ENCODE measurements around the gene TMEM135. TPM values are rescaled to one million over a fixed set of nuclear protein-coding genes. Genes with fewer than 3 reads are reported as not detected.
A peak's percentile ranks its signal among the peaks of the same experiment; 100 is the strongest.
"Not testable (repeated sequence)": the region's sequence is repeated elsewhere in the genome, so short reads cannot be mapped to it uniquely, and the experiment has no call there.

Gene TMEM135
- total RNA-seq, 1 experiment from 2014 or later: 18.7 TPM

DNA sequence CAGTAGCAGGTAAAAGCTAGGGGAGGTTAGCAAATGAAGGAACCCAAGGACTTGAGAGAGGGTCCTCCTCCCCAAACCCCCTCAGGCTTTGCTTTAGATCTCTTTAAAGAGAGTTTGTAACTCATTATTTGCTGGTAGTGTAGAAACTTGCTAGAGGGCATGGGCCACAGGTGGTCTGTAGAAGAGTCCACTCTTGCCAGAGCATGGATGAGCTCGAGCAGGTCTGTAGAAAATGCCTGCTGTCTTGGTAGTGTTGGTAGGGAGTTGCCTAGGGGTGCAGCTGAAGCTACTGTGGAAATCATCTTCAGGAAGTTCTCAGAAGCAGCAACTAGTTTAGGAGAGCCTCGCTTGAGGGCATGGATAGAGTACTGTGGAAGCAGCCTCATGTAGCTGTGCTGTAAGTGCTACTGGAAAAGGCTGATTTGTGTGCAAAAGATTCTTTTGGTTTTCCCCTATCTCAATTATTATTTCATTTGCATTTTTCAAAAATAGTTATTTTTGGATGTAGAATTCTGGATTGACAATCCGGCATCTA, 104.3 kb downstream of the TMEM135 start:
- DNase-seq (ENCODE audit: low spot score): no peak

DNA sequence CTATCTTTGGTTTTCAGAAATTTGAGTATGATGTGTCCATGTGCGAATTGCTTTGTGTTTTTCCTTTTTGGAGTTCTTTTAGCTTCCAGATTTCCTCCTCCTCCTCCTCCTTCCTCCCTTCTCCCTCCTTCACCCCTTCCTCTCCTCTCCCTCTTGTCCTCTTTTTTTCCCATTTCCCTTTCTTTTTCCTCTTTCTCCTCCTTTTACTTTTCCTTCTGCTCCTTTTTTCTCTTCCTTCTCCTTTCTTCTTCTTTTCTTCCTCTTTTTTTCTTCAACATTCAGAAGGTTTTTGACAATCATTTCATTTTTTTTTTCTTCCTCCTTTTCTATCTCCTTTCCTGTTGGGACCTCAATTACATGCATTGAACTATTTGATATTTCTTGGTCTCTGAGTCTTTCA, 104.9 kb downstream of the TMEM135 start:
- DNase-seq (ENCODE audit: low spot score): no peak

DNA sequence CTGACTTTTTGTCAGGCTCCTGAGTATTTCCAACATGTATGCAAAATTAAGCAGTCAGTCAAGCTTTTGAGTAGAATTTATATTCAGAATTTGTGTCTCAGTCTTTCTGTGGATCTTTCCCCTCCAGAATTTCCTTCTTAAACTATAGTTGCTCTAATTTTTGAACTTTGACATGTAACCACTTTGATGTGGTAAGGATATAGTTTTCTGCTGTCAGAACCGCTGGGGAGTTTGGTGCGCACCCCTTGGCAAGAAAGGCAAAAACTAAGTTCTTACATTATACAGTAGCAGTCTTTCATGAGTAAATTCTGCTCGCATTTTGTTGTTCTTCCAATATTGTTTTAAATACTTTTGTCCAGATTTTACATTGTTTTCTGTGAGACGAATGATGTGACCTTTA, 105.9 kb downstream of the TMEM135 start:
- no peak for DNase-seq (ENCODE audit: low spot score)

DNA sequence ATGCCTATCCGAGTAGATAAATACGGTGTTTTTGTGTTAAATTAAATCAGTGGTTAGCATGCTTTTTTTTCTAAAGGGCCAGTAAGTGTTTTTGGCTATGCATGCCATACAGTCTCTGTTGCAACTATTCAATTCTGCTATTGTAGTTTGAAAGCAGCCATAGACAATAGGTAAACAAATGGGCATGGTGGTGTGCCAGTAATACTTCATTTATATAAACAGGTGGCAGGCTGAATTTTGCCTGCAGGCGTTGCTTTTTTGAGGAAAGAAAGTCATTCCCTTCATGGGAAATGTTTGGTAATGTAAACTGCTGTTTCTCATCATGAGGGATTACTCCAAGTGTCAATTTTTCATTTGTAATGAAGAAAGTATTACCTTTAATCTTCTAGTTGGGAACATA, 106.5 kb downstream of the TMEM135 start:
- DNase-seq (ENCODE audit: low spot score): no peak

DNA sequence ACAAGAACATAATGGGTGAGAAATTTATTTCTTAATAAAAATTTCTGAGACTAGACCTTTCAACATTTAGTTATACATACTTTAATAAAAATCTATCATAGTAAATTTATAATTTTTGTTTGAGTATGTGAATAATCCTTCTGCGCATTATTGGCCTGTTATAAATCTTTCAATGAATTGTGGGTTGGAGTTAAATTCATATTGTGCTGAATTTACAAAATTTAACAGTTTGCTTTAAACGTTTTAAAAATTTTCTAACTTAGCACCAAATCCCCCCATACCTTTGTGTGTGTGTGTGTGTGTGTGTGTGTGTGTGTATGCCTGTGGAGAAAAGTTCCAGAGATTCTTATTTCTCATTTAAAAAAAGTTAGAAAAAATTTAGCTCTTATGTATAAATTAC, 111.0 kb downstream of the TMEM135 start:
- no peak for DNase-seq (ENCODE audit: low spot score)

DNA sequence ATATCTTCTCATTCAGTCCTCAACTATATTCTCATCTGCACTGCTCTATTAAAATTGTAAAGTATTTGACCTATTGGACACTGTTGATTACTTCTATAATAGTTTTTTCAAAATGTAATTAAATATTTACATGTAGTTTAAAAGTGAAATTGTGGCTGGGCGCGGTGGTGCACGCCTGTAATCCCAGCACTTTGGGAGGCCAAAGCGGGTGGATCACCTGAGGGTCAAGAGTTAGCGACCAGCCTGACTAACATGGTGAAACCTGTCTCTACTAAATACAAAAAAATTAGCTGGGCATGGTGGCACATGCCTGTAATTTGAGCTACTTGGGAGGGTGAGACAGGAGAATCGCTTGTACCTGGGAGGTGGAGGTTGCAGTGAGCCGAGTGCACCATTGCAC, 112.0 kb downstream of the TMEM135 start:
- not testable (repeated sequence) for DNase-seq (ENCODE audit: low spot score)

DNA sequence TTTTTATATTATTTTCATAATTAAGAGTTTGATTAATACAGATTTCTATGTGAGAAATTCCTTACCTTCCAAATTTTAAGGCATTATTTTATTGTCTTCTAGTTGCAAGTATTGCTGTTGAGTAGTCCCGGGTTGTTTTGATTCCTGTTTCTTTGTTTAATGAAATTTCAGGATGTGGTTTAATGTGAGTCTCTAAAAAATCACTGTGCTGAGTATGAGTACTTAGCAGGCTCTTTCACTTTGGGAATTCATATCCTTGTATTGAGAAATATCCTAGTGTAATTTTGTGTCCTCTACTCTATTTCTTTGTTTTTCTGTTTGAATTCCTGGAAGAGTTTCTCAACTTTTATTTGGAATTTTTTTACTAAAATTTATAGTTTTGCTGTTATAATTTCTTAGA, 113.2 kb downstream of the TMEM135 start:
- no peak for DNase-seq (ENCODE audit: low spot score)

DNA sequence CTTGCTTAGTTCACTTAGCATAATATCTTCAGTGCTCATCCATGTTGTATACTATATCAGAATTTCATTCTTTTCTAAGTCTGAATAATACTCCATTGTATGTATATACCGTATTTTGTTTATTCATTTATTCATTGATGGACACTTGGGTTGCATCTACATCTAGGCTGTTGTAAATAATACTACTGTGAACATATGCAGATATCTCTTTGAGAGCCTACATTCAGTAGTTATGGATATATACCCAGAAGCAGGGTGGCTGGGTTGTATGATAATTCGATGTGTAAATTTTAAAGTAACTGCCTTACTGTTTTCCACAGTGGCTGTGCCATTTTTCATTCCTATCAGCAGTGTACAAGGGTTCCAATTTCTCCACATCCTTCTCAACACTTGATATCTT, 116.5 kb downstream of the TMEM135 start:
- DNase-seq (ENCODE audit: low spot score): no peak

DNA sequence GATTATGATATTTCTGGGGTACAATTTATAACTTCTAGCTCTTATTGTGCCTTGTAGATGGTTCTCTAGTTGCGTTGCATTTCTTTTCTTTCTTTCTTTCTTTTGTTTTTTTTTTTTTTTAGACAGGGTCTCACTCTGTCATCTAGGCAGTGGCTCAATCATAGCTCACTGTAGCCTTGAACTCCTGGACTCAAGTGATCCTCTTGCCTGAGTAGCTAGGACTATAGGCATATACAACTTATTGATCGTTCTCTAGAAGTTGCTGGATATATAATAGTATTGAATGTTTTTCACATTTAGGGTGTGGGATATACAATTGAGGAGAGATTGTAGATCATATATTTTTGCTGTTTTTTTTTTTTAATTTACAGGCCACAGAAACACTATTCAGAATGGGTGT, 119.2 kb downstream of the TMEM135 start:
- DNase-seq (ENCODE audit: low spot score): no peak

DNA sequence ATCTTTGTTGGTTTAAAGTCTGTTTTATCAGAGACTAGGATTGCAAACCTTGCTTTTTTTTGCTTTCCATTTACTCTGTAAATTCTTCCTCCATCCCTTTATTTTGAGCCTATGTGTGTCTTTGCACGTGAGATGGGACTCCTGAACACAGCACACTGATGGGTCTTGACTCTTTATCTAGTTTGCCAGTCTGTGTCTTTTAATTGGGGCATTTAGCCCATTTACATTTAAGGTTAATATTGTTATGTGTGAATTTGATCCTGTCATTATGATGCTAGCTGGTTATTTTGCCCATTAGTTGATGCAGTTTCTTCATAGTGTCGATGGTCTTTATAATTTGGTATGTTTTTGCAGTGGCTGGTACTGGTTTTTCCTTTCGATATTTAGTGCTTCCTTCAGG, 131.3 kb downstream of the TMEM135 start:
- DNase-seq (ENCODE audit: low spot score): not testable (repeated sequence)

DNA sequence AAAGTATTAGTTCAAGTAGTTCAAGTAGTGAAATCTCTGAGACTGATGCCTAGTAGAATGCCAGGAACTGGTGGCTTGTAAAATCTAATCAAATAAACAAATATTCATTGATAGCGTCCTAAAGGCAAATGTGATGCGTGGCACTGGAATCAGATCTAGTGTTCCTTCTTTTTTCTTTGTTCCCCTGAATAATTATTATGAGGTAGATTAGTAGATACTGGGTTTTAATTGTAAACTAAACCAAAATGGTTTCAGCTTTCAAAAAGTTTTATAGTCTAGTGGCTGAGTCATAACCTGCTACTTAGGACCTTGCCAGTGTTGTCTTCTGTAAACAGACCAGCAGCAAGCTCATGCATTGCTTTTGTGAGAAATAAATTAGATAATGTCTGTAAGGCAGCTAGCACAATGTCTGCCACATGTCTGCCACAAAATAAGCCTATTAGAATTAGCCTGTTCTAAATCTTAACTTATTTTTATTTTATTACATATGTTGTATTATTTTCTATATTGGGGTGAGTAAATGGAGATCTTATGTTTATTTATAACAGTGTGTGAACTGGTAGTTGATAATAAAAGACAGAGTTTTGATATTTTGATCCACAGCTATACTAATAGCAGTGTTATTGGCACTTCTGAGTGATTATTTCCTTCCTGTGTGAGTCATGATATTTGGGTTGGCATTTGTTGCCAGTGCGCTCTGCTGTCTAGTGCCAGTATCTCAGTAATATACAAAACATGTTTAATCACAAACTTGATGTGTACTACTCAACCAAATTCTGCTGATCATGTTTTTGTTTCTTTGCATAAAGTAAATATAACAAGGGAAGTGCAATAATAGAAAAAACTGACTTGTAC, 135.7 kb downstream of the TMEM135 start:
- peak; percentile 44 for DNase-seq (ENCODE audit: low spot score)

DNA sequence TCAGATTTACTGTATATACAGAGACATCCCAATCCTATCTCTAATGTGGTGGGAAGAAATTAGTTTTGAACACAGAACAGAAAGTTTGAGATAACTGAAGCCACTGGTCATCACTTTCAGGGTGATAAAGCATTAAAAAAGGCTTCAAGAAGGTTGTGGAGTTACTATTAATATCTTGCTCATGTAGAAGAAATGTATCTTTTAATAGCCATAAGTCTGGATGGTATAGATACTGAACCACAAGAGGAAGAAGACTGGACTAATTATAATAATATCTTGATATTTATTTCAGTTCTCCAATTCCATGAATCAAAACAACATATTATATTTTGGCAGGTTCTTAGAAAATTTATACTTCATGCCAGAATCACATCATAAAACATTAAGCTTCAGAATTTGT, 137.1 kb downstream of the TMEM135 start:
- no peak for DNase-seq (ENCODE audit: low spot score)

DNA sequence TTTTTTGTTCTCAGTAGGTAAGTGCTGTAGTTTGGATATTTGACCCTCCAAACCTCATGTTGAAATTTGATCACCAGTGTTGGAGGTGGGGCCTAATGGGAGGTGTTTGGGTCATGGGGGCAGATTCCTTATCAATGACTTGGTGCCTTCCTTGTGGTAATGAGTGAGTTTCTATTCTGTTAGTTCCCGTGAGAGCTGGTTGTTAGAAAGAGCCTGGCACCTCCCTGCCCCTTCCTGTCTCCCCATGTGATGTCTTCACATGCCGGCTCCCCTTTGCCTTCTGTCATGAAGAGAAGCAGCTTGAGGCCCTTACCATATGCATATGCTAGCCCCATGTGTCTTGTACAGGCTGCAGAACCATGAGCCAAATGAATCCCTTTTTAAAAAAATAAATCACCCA, 138.3 kb downstream of the TMEM135 start:
- peak; percentile 22 for DNase-seq (ENCODE audit: low spot score)

DNA sequence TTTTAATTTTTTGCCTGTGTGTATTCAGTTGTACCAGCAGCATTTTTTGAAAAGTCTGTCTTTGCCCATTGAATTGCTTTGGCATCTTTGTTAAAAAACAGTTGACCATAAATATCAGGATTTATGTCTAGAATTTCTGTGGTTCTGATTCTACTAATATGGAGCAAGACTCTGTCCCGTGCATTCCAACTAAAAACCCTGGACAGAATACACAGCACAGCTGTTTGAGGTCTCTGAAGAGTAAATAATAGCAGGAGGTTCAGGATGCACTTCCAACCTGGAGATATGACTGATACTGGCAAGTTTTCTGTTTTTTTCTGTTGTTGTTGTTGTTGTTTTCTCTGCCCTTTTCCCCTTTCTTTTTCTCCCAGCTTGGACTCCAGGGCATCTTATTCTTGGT, 141.9 kb downstream of the TMEM135 start:
- no peak for DNase-seq (ENCODE audit: low spot score)

DNA sequence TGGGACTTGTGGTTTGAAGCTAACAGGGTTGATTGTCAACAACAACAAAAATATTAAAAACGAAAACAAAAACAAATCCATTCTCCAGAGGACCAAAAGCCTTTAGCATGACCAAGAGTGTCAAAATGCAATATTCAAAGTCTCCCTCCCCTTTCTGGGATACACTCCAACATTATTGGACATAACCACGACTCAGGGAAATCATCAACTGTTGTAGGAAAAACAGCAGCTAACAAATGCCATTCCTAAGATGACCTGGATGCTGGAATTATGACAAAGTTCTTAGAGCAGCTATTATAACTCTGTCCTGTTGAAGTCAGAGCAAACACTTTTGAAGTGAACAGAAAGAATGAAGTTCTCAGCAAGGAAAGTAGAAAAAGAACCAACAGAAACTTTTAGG, 143.0 kb downstream of the TMEM135 start:
- peak; percentile 1 for DNase-seq (ENCODE audit: low spot score)

DNA sequence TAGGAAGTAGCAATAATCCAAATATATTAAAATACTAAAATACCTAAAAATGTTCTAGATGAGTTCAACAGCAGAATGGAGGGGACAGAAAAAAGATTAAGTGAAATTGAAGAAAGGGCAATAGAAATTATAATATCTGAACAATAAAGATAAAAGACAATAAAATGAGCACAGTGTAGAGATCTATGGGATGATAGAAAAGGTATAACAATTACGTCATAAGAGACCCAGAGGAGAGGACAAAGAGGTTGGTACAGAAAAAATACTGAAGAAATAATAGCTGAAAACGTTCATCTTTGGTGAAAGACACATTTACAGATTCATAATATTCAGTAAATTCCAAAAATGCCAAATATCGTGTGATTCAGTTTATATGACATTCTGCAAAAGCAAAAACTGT, 143.4 kb downstream of the TMEM135 start:
- no peak for DNase-seq (ENCODE audit: low spot score)

DNA sequence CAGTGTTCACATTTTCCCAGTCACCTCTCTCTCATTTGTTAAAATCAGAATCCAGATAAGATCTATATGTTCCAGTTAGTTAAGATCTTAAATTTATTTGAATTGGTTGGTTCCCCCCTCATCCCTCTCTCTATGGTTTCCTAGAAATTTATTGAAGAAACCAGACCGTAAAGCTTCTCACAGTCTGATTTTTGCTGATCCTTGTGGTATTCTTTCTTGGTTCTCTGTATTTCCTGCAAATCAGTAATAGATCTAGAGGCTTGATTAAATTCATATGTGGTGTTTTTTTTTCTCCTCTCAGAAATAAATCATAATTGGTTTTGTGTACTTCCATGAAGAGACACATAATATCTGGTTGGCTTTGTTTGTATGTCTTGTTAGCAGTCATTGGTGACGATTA, 147.5 kb downstream of the TMEM135 start:
- DNase-seq (ENCODE audit: low spot score): no peak

DNA sequence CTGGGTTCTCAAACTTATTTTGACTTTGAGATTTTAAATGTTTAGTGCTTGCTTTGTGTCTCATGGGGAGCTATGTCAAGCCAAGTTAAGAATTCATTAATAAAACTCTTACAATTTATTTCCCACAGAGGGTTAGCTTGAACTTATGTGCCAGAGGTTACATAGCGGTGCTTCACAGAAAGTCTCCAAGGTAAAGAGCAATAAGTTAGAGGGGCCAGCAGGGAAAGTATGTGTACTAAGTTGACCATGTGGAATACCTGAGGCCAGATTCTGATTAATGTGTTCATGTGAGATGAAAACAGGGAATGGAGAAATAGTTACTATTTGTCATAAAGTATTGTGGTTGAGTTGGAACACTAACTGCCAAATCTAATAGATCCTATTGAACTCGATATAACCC, 149.3 kb downstream of the TMEM135 start:
- no peak for DNase-seq (ENCODE audit: low spot score)

DNA sequence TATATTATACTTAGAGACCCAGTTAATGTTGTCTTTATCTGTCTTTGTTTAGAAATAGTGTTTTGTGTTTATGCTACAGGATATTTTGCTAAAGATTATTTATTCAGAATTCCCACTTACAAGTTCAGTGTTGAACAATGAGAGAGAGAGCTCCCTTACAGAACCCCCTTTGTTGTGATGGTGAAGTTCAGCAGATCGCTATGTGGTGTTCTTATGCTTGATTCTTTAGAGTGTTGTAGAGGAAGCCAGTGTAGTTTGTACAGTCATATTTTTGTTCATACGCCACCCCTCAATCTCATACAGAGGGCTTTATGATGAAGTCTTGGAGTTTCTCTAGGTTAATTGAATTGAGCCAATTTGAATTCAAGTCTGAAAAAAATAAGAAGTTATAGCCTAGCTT, 150.2 kb downstream of the TMEM135 start:
- DNase-seq (ENCODE audit: low spot score): no peak

DNA sequence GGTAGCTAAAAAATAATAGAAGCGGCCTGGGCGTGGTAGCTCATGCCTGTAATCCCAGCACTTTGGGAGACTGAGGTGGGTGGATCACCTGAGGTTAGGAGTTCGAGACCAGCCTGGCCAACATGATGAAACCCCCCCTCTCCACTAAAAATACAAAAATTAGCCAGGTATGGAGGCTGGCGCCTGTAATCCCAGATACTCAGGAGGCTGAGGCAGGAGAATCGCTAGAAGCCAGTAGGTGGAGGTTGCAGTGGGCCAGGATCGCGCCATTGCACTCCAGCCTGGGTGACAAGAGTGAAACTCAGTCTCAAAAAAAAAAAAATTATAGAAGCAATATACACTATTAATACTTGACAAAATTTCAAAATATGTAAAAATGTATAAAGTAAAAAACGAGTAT, 150.7 kb downstream of the TMEM135 start:
- not testable (repeated sequence) for DNase-seq (ENCODE audit: low spot score)

DNA sequence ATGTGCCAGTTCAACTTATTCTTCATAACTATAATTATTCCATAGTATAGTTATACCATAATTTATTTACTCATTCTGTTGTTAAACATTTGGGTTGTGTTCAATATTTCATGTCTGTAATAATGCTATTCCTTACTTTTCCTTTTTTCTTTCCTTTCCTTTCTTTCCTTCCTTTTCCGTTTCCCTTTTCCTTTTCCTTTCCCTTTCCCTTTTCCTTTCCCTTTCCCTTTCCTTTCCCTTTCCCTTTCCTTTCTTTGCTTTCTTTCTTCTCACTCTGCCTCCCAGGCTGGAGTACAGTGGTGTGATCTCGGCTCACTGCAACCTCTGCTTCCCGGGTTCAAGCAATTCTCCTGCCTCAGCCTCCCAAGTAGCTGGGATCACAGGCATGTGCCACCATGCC, 151.2 kb downstream of the TMEM135 start:
- not testable (repeated sequence) for DNase-seq (ENCODE audit: low spot score)

DNA sequence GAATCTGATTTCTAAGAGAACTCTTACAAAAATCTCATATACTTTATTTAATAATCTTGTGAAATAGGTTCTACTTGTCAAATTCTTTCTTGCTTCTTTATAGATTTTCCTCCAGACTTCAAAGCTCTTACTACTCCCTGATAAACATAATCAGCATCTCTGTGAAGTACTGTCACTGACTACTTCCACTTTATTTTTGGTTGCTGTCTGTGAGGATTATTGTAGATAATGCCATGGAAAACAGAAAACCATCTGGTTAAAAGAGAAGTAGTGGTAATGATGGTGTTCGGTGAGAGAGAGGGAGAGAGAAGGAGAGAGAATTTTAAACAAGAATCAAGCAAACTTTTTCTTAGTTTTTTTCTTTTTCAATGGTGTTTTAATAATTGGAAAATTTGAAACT, 152.3 kb downstream of the TMEM135 start:
- no peak for DNase-seq (ENCODE audit: low spot score)

DNA sequence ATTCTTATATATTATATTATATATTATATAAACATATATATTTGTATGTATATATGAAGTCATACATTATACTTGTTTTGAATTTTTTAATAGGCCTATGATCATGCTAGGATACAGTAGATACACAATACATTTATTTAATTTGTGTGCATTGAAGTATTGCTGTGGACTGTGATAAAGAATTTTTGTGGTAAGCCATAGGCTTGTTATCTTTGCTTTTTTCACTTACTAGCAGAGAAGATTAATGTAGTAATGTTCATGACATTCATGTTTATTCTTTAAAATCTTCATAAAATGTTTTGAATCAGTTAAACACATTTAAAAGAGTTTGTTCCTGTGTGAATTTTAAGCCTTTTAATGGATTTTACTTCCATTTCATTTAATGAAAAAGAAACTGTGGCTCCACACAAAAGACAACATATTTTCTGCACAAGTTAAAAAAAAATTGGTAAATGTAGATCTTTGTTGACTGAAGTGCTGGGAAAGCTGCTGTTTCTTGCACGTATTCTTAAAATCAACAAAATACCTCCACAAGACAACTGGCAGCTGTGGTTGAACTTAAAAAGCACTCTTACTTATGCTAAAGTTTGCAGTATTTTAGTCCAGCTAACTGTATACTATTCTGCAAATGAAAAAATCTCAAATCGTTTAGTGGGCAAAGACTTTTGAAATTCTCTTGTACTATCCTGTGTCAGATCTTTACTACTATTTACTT, 156.2 kb downstream of the TMEM135 start:
- no peak for DNase-seq (ENCODE audit: low spot score)
